HG03060 (cell line): ENCODE results near the gene PRICKLE3.
A peak's percentile ranks its signal among the peaks of the same experiment; 100 is the strongest.

Experiments
- ATAC-seq: cut with Tn5 transposase; IDR thresholded peaks from one replicate; pipeline ENCODE4 v1.9.1; 2021; ENCODE audit warnings: low read depth, moderate number of reproducible peaks; ENCODE audit not compliant: unreplicated experiment

PRICKLE3 gene

DNA sequence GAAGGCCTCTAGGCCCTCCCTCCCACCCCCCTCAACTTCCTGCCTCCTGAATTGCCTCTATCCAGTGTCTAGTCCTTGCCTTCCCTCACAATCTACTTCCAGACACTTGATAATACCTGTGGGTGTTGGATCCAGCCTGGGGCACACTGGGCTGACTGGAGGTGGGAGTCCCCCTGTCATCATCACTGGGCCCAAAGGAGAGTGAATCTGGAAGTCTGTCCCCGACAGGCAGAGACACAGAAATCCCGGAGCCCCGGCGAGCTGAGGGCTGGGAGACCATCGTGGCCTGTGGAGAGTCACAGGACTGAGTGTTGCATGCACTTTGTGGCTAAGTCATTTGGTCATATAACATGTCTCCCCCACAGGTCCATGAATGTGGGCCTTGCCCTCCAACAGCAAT is 22.2 kb upstream of the PRICKLE3 start:
- no peak for ATAC-seq

DNA sequence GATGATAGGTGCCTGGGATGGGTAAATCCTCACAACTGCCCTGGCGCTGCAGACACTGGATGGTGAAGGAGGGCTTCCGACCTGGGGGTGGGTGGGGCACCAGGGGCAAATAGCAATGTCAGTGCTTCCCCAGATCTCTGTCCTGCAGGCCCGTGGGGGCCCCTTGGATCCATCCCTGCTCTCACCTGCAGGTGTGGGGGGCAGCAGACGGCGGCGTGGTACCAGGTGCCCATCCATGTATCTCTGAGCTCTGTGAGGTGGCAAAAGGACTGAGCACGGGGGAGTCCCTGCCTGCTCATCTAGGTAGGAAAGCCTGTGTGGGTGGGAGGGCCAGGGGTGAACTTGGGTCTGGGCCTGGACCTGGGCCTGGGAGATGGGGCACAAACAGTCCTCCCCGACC is 20.4 kb upstream of the PRICKLE3 start:
- ATAC-seq = no peak

DNA sequence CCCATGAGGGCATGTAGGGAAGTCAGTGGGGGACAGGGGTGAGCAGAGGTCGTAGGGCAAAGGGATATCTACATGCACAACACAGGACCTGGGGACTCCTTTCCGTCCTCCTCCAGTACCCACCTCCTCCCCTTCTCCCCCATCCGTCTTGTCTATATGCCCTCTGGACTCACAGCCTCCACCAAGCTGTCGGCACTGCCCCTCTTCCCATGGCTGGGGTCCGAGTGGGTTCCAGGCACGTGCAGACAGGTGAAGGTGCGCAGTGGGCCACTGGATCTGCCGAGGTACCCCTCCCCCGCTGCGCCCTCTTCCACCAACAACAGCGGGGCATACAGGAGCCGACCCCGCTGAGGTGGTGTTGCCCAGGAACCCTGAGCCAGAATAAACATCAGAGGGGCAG is 19.3 kb upstream of the PRICKLE3 start:
- no peak for ATAC-seq

GRCh38 chrX:49204709-49205108 is 18.5 kb upstream of the PRICKLE3 start:
- ATAC-seq = no peak

GRCh38 chrX:49204017-49204416 is 17.8 kb upstream of the PRICKLE3 start:
- ATAC-seq = no peak

DNA sequence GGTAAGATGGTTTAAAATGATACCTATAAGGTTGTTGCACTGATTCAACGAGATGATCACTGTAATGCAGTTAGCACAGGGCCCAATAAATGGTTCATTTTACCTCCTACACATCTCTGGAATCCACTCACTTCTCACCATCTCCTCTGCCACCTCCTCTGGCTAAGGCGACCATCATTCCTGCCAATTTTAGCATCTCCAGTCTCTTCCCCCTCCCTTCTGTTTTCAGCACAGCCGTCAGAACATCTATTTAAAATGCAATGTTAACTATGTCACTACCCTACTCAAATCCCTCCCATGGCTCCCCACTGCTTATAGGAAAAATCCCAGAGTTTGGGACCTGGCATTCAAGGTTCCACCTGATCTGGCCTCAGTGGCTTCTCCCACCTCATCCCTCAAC is 17.4 kb upstream of the PRICKLE3 start:
- no peak for ATAC-seq

DNA sequence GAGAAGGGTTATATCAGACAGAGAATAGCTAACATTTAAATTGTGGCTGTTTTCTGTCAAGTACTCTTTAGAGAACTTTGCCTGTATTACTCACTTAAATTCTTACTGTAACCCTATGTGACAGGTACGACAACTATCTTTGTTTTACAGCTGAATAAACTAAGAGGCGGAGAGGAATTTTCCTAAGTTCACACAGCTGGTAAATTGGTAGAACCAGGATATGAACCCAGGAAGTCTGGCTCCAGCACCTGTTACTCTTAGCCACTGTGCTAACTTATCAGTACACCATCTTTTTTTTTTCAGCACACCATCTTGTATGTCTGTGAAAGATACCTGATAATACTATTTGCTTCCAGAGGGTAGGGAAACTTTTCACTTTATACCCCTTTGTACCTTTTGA is 15.8 kb upstream of the PRICKLE3 start:
- ATAC-seq = no peak

- ATAC-seq = no peak
These were observed 14.0 kb upstream of the PRICKLE3 start, which contains the start of gene SYP for GRCh38 chrX:49199906-49200771. Gene SYP, minus strand, starts transcription at chrX:49200193. Its CDS starts 7 bp downstream, at chrX:49200186.

DNA sequence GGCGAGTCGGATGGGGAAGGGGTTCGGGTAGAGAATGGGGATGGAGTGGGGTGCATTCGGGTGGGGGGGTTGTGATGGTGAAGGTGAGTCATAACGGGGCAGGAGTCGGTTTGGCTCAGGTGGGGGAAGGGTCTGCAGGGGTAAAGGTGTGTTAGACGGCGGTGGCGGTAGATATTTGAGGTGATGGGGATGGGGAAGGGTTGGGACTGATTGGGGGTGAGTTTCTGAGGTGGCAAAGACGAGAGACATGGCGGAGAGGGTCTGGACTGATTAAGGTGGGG is 13.1 kb upstream of the PRICKLE3 start:
- no peak for ATAC-seq

DNA sequence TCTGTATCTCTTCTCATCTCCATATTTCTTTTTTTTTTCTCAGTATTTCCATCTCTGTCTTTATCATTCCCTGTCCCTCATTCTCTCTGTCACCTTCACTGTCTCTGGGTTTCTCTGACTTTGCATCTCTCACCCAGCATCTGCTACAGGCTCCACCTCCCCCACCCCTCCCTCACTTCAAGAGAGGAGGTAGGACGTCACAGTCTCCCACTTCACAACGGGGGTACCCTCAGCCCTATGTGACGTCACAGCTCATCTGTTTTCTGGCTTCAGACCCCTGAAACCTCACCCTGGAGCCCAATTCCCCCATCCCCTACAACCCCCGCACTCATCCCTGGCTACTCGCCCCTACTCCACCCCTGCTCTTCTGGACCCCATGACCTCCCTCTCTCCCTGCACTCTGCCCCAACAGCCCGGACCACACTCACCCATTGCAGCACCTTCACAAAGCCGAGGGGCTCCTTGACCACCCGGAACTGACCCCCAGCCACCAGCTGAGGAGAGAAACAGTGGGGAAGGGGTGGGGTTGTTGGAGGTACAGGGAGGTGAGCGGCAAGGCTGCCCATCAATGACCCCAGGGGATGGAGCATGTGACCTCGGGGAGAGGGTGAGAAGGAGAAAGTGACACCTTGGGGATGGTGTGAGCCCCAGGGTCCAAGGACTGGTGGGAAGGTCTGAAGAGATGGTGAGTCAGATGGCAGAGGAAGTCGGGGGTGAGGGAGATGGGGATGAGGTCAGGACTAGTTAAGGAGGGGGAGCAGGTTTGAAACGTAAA is 12.6 kb upstream of the PRICKLE3 start:
- no peak for ATAC-seq

GRCh38 chrX:49197543-49198087 is 11.4 kb upstream of the PRICKLE3 start:
- no peak for ATAC-seq

DNA sequence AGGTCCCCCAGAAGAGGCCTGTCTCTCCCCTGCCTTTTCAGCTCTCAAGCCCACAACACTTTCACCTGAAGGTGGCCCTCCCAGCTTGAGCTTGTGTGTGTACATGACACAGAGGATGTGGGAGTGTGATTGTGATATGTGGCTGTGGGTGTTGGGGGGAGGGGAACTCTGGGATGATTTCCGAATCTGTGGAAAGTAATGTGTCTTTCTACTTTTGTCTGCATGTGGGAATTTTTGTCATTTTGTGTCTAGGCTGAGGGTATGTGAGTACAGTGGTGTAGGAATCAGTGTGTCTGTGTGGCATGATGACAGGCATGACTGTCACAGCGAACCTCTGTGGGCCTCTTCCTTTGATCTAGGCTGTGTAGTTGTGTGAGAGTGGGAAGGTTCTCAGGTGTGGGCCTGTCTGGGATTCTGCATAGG is 7.4 kb upstream of the PRICKLE3 start:
- no peak for ATAC-seq

DNA sequence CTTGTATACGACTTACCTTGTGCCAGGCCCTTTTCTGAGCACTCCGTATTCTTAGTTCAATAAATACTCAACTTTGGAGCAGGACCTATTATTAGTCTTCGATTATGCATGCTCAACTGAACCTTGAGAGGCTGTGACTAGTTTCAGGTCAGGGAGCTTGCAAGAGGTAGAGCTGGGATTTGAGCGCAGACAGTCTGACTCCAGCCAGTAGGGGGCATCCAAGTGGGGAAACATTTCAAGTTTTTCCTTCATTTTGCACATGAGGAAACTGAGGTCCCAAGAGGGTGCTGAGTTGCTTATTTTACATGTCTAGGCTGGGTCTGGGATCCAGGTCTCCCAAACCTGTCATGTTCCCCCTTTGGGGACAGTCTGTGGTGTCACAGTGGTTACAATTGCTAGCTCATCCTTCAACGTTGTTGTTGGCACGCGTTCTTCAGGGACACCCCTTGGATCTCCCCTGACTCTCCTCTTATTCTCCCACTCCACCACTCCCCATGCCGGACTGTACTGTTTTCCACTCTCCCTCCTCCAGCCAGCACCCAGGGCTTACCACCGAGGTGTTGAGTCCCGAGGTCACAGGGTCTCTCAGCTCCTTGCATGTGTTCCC is 6.7 kb upstream of the PRICKLE3 start:
- ATAC-seq = no peak

GRCh38 chrX:49191574-49192011 is 5.4 kb upstream of the PRICKLE3 start:
- no peak for ATAC-seq

GRCh38 chrX:49190821-49191573 is 4.8 kb upstream of the PRICKLE3 start:
- peak; percentile 89 for ATAC-seq

- ATAC-seq = no peak
These were observed 3.4 kb upstream of the PRICKLE3 start for GRCh38 chrX:49189606-49190005.

- no peak for ATAC-seq
These were observed 2.4 kb upstream of the PRICKLE3 start for GRCh38 chrX:49188468-49189076.

DNA sequence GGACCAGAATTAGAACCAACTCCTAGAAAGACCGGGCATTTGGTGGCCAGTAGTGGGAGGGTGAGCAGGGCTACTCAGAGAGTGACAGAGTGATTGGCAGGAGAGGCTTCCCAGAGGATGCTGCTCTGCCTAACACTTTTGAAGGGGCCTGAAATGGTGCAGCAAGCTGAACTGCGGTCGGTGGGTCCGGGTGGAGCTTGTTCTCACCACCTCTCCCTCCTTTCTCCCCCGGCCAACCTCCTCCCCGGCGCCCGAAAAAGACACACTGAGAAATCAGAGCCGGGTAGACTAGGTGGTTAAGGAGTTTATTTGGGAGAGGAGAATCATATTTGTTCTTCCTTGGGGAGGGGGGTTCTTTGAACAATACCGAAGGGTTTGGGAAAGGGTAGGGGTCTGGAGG is 1.4 kb upstream of the PRICKLE3 start:
- ATAC-seq = no peak

DNA sequence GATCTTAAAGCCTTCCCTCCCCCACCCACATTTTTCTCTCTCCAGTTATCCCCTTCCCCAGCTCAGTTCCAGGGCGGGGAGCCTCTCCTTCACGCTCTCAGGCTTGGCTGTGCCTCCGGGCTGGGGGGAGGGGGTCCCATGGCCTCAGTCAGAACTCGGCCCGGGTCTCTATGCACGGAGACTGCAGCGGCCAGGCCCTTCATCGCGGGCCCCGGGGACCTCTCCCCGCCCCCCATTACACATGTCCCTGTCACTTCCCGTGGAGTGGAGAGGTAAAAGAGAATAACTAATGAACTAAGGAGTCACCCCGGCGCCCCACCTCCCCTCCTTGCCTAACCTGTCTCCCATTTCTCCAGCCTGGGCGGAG is 838 bp upstream of the PRICKLE3 start:
- no peak for ATAC-seq
